Liver (tissue), 9 donors: ENCODE results near the gene ADAM10. TPM values are rescaled to one million over a fixed set of nuclear protein-coding genes. Genes with fewer than 3 reads are reported as not detected.

Experiments
- DNase-seq: peaks from one replicate; pipeline ENCODE4 v3.0.0-alpha.2; 2017; ENCODE audit warnings: low spot score
- H3K27ac ChIP-seq, 2 donors: one replicate each; pipeline ENCODE4 v1.7.0; 2013; ENCODE audit warnings: inconsistent platforms in 2 of 2, low read length in 2 of 2, control low read depth in 1 of 2, low read depth in 1 of 2, mild to moderate bottlenecking in 1 of 2
- H3K27me3 ChIP-seq, 4 donors: one replicate each; pipeline versions ENCODE4 v1.6.1 to v1.7.0; 2013; ENCODE audit warnings: low read length in 3 of 4, inconsistent platforms in 1 of 4, mild to moderate bottlenecking in 1 of 4, moderate library complexity in 1 of 4; ENCODE audit not compliant: control insufficient read depth in 4 of 4, insufficient read depth in 4 of 4
- H3K36me3 ChIP-seq, 4 donors: one replicate each; pipeline versions ENCODE4 v1.6.1 to v1.7.0; 2013; ENCODE audit warnings: low read length in 3 of 4, mild to moderate bottlenecking in 3 of 4, low read depth in 1 of 4, moderate library complexity in 1 of 4; ENCODE audit not compliant: control insufficient read depth in 4 of 4, insufficient read depth in 3 of 4
- H3K4me1 ChIP-seq, 4 donors: one replicate each; pipeline versions ENCODE4 v1.6.1 to v1.7.0; 2013; ENCODE audit warnings: low read length in 3 of 4, mild to moderate bottlenecking in 3 of 4, moderate library complexity in 1 of 4; ENCODE audit not compliant: control insufficient read depth in 4 of 4, insufficient read depth in 4 of 4
- H3K4me3 ChIP-seq, 3 donors: one replicate each; pipeline versions ENCODE4 v1.6.1 to v1.7.0; 2013; ENCODE audit warnings: low read length in 3 of 3, control low read depth in 1 of 3, low read depth in 1 of 3, mild to moderate bottlenecking in 1 of 3
- H3K9ac ChIP-seq, 2 donors: one replicate each; pipeline ENCODE4 v1.7.0; 2013; ENCODE audit warnings: low read length in 2 of 2, mild to moderate bottlenecking in 2 of 2, moderate library complexity in 2 of 2, control low read depth in 1 of 2, low read depth in 1 of 2
- H3K9me3 ChIP-seq, 4 donors: one replicate each; pipeline versions ENCODE4 v1.6.1 to v1.7.0; 2013; ENCODE audit warnings: low read length in 3 of 4; ENCODE audit not compliant: control insufficient read depth in 4 of 4
- ATF3 ChIP-seq: IDR thresholded peaks from 2 replicates; pipeline ENCODE4 v1.6.1; 2016; ENCODE audit warnings: antibody characterized with exemption
- EGR1 ChIP-seq, 2 donors: IDR thresholded peaks; 2 replicates each; pipeline ENCODE4 v1.6.1; 2016 to 2018; ENCODE audit warnings: antibody characterized with exemption in 2 of 2, low read depth in 2 of 2
- FOXA1 ChIP-seq: IDR thresholded peaks from 2 replicates; pipeline ENCODE4 v1.6.1; 2016; ENCODE audit warnings: antibody characterized with exemption
- FOXA2 ChIP-seq: IDR thresholded peaks from 2 replicates; pipeline ENCODE4 v1.6.1; 2016; ENCODE audit warnings: antibody characterized with exemption
- GABPA ChIP-seq, 2 donors: IDR thresholded peaks in 1 of 2; conservative IDR thresholded peaks in 1 of 2; 2 replicates each; pipeline ENCODE4 v1.6.1; 2016; ENCODE audit warnings: antibody characterized with exemption in 2 of 2, mild to moderate bottlenecking in 1 of 2, moderate library complexity in 1 of 2
- HNF4A ChIP-seq, 2 donors: conservative IDR thresholded peaks; 2 replicates each; pipeline ENCODE4 v1.6.1; 2016; ENCODE audit warnings: antibody characterized with exemption in 2 of 2, mild to moderate bottlenecking in 2 of 2
- HNF4G ChIP-seq: IDR thresholded peaks from 2 replicates; pipeline ENCODE4 v1.6.1; 2016; ENCODE audit warnings: antibody characterized with exemption
- JUND ChIP-seq, 2 donors: IDR thresholded peaks; 2 replicates each; pipeline ENCODE4 v1.6.1; 2016; ENCODE audit warnings: antibody characterized with exemption in 2 of 2
- NR2F2 ChIP-seq: IDR thresholded peaks from 2 replicates; pipeline ENCODE4 v1.6.1; 2016; ENCODE audit warnings: antibody characterized with exemption
- RAD21 ChIP-seq, 2 donors: IDR thresholded peaks; 2 replicates each; pipeline ENCODE4 v1.6.1; 2016; ENCODE audit warnings: antibody characterized with exemption in 2 of 2, mild to moderate bottlenecking in 2 of 2
- RXRA ChIP-seq, 2 donors: IDR thresholded peaks; 2 replicates each; pipeline ENCODE4 v1.6.1; 2017 to 2018; ENCODE audit warnings: antibody characterized with exemption in 2 of 2, mild to moderate bottlenecking in 1 of 2
- SP1 ChIP-seq: IDR thresholded peaks from 2 replicates; pipeline ENCODE4 v1.6.1; 2018; ENCODE audit warnings: antibody characterized with exemption, mild to moderate bottlenecking
- TAF1 ChIP-seq: conservative IDR thresholded peaks from 2 replicates; pipeline ENCODE4 v1.6.1; 2016; ENCODE audit warnings: antibody characterized with exemption, mild to moderate bottlenecking
- YY1 ChIP-seq: IDR thresholded peaks from 2 replicates; pipeline ENCODE4 v1.6.1; 2016; ENCODE audit warnings: antibody characterized with exemption, mild to moderate bottlenecking
- ZBTB33 ChIP-seq: IDR thresholded peaks from 2 replicates; pipeline ENCODE4 v1.6.1; 2016; ENCODE audit warnings: antibody characterized with exemption
- WGBS: extraction: QIAGEN DNeasy Blood & Tissue Kit; methylation state at CpG from one replicate; pipeline ENCODE4 v1.1.7; 2013; 5-methylcytosine and 5-hydroxymethylcytosine counted together
- polyA plus RNA-seq, 2 donors: library from polyadenylated mRNA; stranded (reverse) in 1 of 2; unstranded in 1 of 2; fragments of 200-250 nt in 1 of 2; fragments of >200 nt in 1 of 2; fragmentation: Nextera tagmentation in 1 of 2; extraction: Ambion mirVana in 1 of 2; gene quantifications; one replicate each; pipeline versions ENCODE4 v1.2.1 to v1.2.3, GENCODE V29; 2013 to 2015
- total RNA-seq, 2 donors: library from RNA; depleted of rRNA; stranded (reverse); fragments of >200 nt; gene quantifications; one replicate each; pipeline ENCODE4 v1.2.3, GENCODE V29; 2014
- TF ChIP-seq, protein P1 (sequence below): fragments of 150-350 bp; IDR thresholded peaks from 2 replicates; pipeline ENCODE4 v1.5.1; 2017; ENCODE audit warnings: improper control_type of control experiment, low read depth, low read length; ENCODE audit not compliant: missing input control
- TF ChIP-seq, protein P2 (sequence below): IDR thresholded peaks from 2 replicates; pipeline ENCODE4 v1.6.1; 2016; ENCODE audit warnings: antibody characterized with exemption, mild to moderate bottlenecking
- TF ChIP-seq, protein P3 (sequence below): IDR thresholded peaks from 2 replicates; pipeline ENCODE4 v1.6.1; 2016; ENCODE audit warnings: antibody characterized with exemption
- donor health status: healthy.
- donor health status: healthy.
- donor health status: healthy.
- donor health status: healthy.
- donor health status: healthy.

ADAM10 gene
- total and polyA plus RNA-seq, 4 donors = 12.6 to 55.6 (median 34.6) TPM

DNA sequence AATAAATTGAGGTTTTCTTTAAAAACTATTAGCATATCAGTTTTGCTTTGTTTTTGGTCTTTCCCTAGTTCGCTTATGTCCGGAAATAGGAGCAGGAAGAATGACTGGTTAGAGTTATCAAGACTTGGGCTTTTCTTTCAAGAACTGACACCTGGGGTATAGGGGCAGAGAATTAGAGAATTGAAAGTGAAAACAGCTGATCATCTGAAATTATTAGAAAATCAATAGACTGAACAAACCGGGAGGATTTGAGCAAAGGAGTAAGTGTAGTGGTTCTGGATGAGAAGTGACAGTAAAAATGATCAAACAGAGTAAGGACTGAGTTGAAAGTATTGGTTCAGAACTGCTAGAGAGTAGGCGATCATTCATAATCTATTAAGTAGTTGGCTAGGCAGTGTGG is 27.6 kb upstream of the ADAM10 start (continued):
- TF ChIP-seq GABPA (IDR thresholded peaks at IDR 0.05 in 1 of 2, conservative IDR thresholded peaks at IDR 0.05 in 1 of 2) (no peak), HNF4G (no peak), FOXA1 (no peak), NR2F2 (no peak), SP1 (no peak), FOXA2 (no peak), ATF3 (no peak)
- TF ChIP-seq, protein P1, sequence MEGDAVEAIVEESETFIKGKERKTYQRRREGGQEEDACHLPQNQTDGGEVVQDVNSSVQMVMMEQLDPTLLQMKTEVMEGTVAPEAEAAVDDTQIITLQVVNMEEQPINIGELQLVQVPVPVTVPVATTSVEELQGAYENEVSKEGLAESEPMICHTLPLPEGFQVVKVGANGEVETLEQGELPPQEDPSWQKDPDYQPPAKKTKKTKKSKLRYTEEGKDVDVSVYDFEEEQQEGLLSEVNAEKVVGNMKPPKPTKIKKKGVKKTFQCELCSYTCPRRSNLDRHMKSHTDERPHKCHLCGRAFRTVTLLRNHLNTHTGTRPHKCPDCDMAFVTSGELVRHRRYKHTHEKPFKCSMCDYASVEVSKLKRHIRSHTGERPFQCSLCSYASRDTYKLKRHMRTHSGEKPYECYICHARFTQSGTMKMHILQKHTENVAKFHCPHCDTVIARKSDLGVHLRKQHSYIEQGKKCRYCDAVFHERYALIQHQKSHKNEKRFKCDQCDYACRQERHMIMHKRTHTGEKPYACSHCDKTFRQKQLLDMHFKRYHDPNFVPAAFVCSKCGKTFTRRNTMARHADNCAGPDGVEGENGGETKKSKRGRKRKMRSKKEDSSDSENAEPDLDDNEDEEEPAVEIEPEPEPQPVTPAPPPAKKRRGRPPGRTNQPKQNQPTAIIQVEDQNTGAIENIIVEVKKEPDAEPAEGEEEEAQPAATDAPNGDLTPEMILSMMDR = no peak

DNA sequence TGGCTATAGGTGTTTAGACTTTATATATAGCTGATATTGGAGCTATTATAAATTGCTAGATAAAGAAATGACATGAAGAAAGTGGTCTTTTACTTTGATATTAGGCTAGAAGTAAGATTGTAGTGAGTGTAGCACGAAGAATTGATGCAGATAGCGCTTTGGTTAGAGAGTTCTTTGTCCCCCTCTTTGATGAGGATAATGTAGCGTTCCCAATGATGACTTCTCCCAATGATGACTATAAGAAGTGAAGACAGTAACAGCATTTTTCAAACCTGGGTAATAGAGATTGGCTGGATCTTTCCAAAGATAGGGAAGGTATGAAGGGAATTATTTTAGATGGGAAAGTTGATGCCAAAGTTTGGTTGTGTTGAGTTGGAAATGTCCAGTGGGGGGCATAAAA is 25.9 kb upstream of the ADAM10 start:
- 99% methylated on average over 3 of the region's 3 CpGs for WGBS
- no peak for DNase-seq
- Histone ChIP-seq H3K9me3 (no peaks in the 10 kb centered on the region), H3K27ac (no peak overlapping the region), H3K9ac (no peak overlapping the region), H3K27me3 (no peaks in the 10 kb centered on the region), H3K36me3 (no peaks in the 10 kb centered on the region), H3K4me1 (peaks cover 2 to 24% (median 17%) of the 10 kb centered on the region in 4 donors), H3K4me3 (no peak overlapping the region)
- TF ChIP-seq NR2F2 = no peak
- TF ChIP-seq, protein P2, sequence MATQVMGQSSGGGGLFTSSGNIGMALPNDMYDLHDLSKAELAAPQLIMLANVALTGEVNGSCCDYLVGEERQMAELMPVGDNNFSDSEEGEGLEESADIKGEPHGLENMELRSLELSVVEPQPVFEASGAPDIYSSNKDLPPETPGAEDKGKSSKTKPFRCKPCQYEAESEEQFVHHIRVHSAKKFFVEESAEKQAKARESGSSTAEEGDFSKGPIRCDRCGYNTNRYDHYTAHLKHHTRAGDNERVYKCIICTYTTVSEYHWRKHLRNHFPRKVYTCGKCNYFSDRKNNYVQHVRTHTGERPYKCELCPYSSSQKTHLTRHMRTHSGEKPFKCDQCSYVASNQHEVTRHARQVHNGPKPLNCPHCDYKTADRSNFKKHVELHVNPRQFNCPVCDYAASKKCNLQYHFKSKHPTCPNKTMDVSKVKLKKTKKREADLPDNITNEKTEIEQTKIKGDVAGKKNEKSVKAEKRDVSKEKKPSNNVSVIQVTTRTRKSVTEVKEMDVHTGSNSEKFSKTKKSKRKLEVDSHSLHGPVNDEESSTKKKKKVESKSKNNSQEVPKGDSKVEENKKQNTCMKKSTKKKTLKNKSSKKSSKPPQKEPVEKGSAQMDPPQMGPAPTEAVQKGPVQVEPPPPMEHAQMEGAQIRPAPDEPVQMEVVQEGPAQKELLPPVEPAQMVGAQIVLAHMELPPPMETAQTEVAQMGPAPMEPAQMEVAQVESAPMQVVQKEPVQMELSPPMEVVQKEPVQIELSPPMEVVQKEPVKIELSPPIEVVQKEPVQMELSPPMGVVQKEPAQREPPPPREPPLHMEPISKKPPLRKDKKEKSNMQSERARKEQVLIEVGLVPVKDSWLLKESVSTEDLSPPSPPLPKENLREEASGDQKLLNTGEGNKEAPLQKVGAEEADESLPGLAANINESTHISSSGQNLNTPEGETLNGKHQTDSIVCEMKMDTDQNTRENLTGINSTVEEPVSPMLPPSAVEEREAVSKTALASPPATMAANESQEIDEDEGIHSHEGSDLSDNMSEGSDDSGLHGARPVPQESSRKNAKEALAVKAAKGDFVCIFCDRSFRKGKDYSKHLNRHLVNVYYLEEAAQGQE = no peak
- TF ChIP-seq FOXA1 = no peak
- TF ChIP-seq RXRA (IDR thresholded peaks at IDR 0.05) = no peak
- TF ChIP-seq YY1 = no peak
- TF ChIP-seq TAF1 = no peak
- no peak for TF ChIP-seq RAD21 (IDR thresholded peaks at IDR 0.05)
- no peak for TF ChIP-seq GABPA (IDR thresholded peaks at IDR 0.05 in 1 of 2, conservative IDR thresholded peaks at IDR 0.05 in 1 of 2)
- TF ChIP-seq ZBTB33 = no peak
- TF ChIP-seq, protein P1 = no peak
- TF ChIP-seq FOXA2 = no peak
- TF ChIP-seq HNF4G = no peak
- no peak for TF ChIP-seq EGR1 (IDR thresholded peaks at IDR 0.05; ENCODE audit: low read depth in 2 of 2)
- TF ChIP-seq, protein P3, sequence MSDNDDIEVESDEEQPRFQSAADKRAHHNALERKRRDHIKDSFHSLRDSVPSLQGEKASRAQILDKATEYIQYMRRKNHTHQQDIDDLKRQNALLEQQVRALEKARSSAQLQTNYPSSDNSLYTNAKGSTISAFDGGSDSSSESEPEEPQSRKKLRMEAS = no peak
- TF ChIP-seq SP1 = no peak
- TF ChIP-seq JUND (IDR thresholded peaks at IDR 0.05) = no peak
- no peak for TF ChIP-seq HNF4A (conservative IDR thresholded peaks at IDR 0.05)
- no peak for TF ChIP-seq ATF3
